HEK293 (cell line): ENCODE data around the gene CRYBB3.
A peak's percentile ranks its signal among the peaks of the same experiment; 100 is the strongest.

Experiments used
- CTCF ChIA-PET: fragments of 350-600 bp; formaldehyde crosslinking; extraction: SDS; loops from one replicate; lab custom pipeline; 2021; ENCODE audit warnings: antibody characterized with exemption; lab: Yijun Ruan, JAX
- POLR2A ChIA-PET: fragments of 300-600 bp; formaldehyde crosslinking; extraction: SDS; loops from one replicate; lab custom pipeline; 2020; ENCODE audit warnings: antibody characterized with exemption, inconsistent platforms; lab: Yijun Ruan, JAX
- H3K27ac ChIP-seq: fragments of 200-500 bp; sonication (Bioruptor generic); 2 replicates; pipeline ENCODE4 v1.5.1; 2014; ENCODE audit warnings: low read depth, low read length, control low read depth, inconsistent platforms; ENCODE audit errors: extremely low read depth
- H3K36me3 ChIP-seq, 2 experiments: fragments of 200-500 bp in 1 of 2; sonication (Bioruptor generic) in 1 of 2; 1 replicate in 1 of 2; 2 replicates in 1 of 2; pipeline ENCODE4 v1.5.1; 2014 to 2017; ENCODE audit warnings: inconsistent platforms in 2 of 2, low read length in 2 of 2; ENCODE audit not compliant: control insufficient read depth in 2 of 2, insufficient read depth in 1 of 2
- H3K4me1 ChIP-seq: fragments of 200-500 bp; sonication (Bioruptor generic); 2 replicates; pipeline ENCODE4 v1.5.1; 2014; ENCODE audit warnings: mild to moderate bottlenecking, low read length, inconsistent platforms; ENCODE audit not compliant: control insufficient read depth, insufficient read depth
- H3K4me3 ChIP-seq: 2 replicates; pipeline ENCODE4 v1.5.1; 2011; ENCODE audit warnings: low read depth, mild to moderate bottlenecking, control low read depth, low read length, moderate library complexity
- H3K9me3 ChIP-seq: fragments of 200-500 bp; sonication (Bioruptor generic); 2 replicates; pipeline ENCODE4 v1.5.1; 2014; ENCODE audit warnings: low read depth, low read length, inconsistent platforms; ENCODE audit not compliant: control insufficient read depth, insufficient read depth
- GLIS1 ChIP-seq: fragments of 450-650 bp; formaldehyde crosslinking; IDR thresholded peaks from 2 replicates; pipeline ENCODE4 v1.5.1; 2016; ENCODE audit warnings: missing biosample characterization, missing genetic modification characterization
- PRDM10 ChIP-seq: fragments of 450-650 bp; formaldehyde crosslinking; IDR thresholded peaks from 2 replicates; pipeline ENCODE4 v1.5.1; 2016; ENCODE audit warnings: missing biosample characterization, missing genetic modification characterization
- SCRT1 ChIP-seq: fragments of 450-650 bp; formaldehyde crosslinking; IDR thresholded peaks from 2 replicates; pipeline ENCODE4 v1.5.1; 2016; ENCODE audit warnings: missing biosample characterization, missing genetic modification characterization, borderline replicate concordance
- ZBTB11 ChIP-seq: fragments of 450-650 bp; formaldehyde crosslinking; conservative IDR thresholded peaks from 2 replicates; pipeline ENCODE4 v1.5.1; 2016; ENCODE audit warnings: low read depth, missing biosample characterization, missing genetic modification characterization
- ZBTB7A ChIP-seq: fragments of 450-650 bp; formaldehyde crosslinking; IDR thresholded peaks from 2 replicates; pipeline ENCODE4 v1.5.1; 2016; ENCODE audit warnings: low read depth, missing biosample characterization, missing genetic modification characterization
- ZNF426 ChIP-seq: fragments of 450-650 bp; formaldehyde crosslinking; IDR thresholded peaks from 2 replicates; pipeline ENCODE4 v1.5.1; 2017; ENCODE audit warnings: missing biosample characterization, missing genetic modification characterization, mild to moderate bottlenecking, inconsistent platforms, moderate library complexity
- ZNF555 ChIP-seq: fragments of 450-650 bp; formaldehyde crosslinking; conservative IDR thresholded peaks from 2 replicates; pipeline ENCODE4 v1.5.1; 2017; ENCODE audit warnings: missing biosample characterization, mild to moderate bottlenecking, missing genetic modification characterization, inconsistent platforms
- ZNF677 ChIP-seq: fragments of 450-650 bp; IDR thresholded peaks from 2 replicates; pipeline ENCODE4 v1.5.0; 2018; ENCODE audit warnings: missing biosample characterization, mild to moderate bottlenecking, missing genetic modification characterization, moderate library complexity

The CRYBB3 gene

GRCh38 chr22:25161916-25162530, 37.6 kb upstream of the CRYBB3 start:
- no peaks in the 10 kb centered on the region for H3K9me3 ChIP-seq
- 0 out of 2 replicates have a peak, but pooled peaks cover 4% of the 10 kb centered on the region for H3K4me1 ChIP-seq
- POLR2A ChIA-PET, result interaction anchor here (0.6 kb wide), 1 partner anchor 17 kb away, joined by 3 read pairs; no protein-coding TSS in a partner anchor
- H3K4me3 ChIP-seq, result no peak overlapping the region
- no peak overlapping the region for H3K27ac ChIP-seq
- CTCF ChIA-PET, result interaction anchor here (0.6 kb wide), 1 partner anchor 18 kb away, joined by 3 read pairs; no protein-coding TSS in a partner anchor
- TF ChIP-seq ZBTB11 (tag by site-specific recombination) (no peak), GLIS1 (tag by site-specific recombination) (peak; percentile 31; the same call in 1 of the 2 replicates)
- no peaks in the 10 kb centered on the region for H3K36me3 ChIP-seq

GRCh38 chr22:25162561-25162960, 37.1 kb upstream of the CRYBB3 start:
- Histone ChIP-seq H3K36me3 (no peaks in the 10 kb centered on the region), H3K4me1 (0 out of 2 replicates have a peak, but pooled peaks cover 4% of the 10 kb centered on the region), H3K9me3 (no peaks in the 10 kb centered on the region), H3K4me3 (no peak overlapping the region), H3K27ac (no peak overlapping the region)
- ChIA-PET CTCF (no interaction called here), POLR2A (no interaction called here)
- TF ChIP-seq ZNF677 (tag by site-specific recombination), result no peak
- no peak for TF ChIP-seq PRDM10 (tag by site-specific recombination)

- POLR2A ChIA-PET, result no interaction called here
- H3K36me3 ChIP-seq, result no peaks in the 10 kb centered on the region
- CTCF ChIA-PET, result interaction anchor here (0.6 to 3.3 kb wide), 4 partner anchors 14 to 116 kb away, joined by 3 to 18 read pairs (median 8); no protein-coding TSS in a partner anchor
- H3K9me3 ChIP-seq, result no peaks in the 10 kb centered on the region
- H3K4me3 ChIP-seq, result no peak overlapping the region
- H3K27ac ChIP-seq, result no peak overlapping the region
- 0 out of 2 replicates have a peak, but pooled peaks cover 4% of the 10 kb centered on the region for H3K4me1 ChIP-seq
- no peak for TF ChIP-seq ZNF555 (tag by site-specific recombination)
- no peak for TF ChIP-seq ZNF426 (tag by site-specific recombination)
- no peak for TF ChIP-seq ZBTB7A (tag by site-specific recombination)
- no peak for TF ChIP-seq SCRT1 (tag by site-specific recombination)
Observed at GRCh38 chr22:25165785-25166184, 33.9 kb upstream of the CRYBB3 start.
